ENCODE data around the gene SLC28A1.
"Not testable (repeated sequence)": the region's sequence is repeated elsewhere in the genome, so short reads cannot be mapped to it uniquely, and the experiment has no call there.

SLC28A1 gene

GRCh38 chr15:84863565-84864443, 20.7 kb upstream of the SLC28A1 start:
- no peak for DNase-seq

- no peak for DNase-seq
Measured at GRCh38 chr15:84864444-84864795, 20.0 kb upstream of the SLC28A1 start.

GRCh38 chr15:84865074-84865569, 19.3 kb upstream of the SLC28A1 start:
- DNase-seq: no peak

GRCh38 chr15:84868037-84868880, 16.2 kb upstream of the SLC28A1 start:
- DNase-seq: no peak

GRCh38 chr15:84869510-84869909, 15.0 kb upstream of the SLC28A1 start:
- no peak for DNase-seq

- no peak for DNase-seq
Measured at GRCh38 chr15:84871428-84871985, 13.0 kb upstream of the SLC28A1 start.

- no peak for DNase-seq
Measured at GRCh38 chr15:84872009-84872910, 12.2 kb upstream of the SLC28A1 start.

- no peak for DNase-seq
Measured at GRCh38 chr15:84873997-84874396, 10.5 kb upstream of the SLC28A1 start.

- DNase-seq: no peak
Measured at GRCh38 chr15:84874981-84875699, 9.3 kb upstream of the SLC28A1 start.

GRCh38 chr15:84876269-84876668, 8.2 kb upstream of the SLC28A1 start:
- DNase-seq: no peak

- not testable (repeated sequence) for DNase-seq
Measured at GRCh38 chr15:84877701-84878100, 6.8 kb upstream of the SLC28A1 start.

- DNase-seq: no peak
Measured at GRCh38 chr15:84878504-84878903, 6.0 kb upstream of the SLC28A1 start.

- DNase-seq: no peak
Measured at GRCh38 chr15:84879088-84879780, 5.2 kb upstream of the SLC28A1 start.

GRCh38 chr15:84880007-84880406, 4.5 kb upstream of the SLC28A1 start:
- no peak for DNase-seq

- no peak for DNase-seq
Measured at GRCh38 chr15:84880822-84881519, 3.5 kb upstream of the SLC28A1 start.

GRCh38 chr15:84881520-84881830, 3.0 kb upstream of the SLC28A1 start:
- DNase-seq: no peak

GRCh38 chr15:84883466-84883865, 996 bp upstream of the SLC28A1 start:
- DNase-seq: no peak

GRCh38 chr15:84885801-84886200, 1.3 kb downstream of the SLC28A1 start:
- no peak for DNase-seq

- DNase-seq: no peak
Measured at GRCh38 chr15:84886211-84886983, 1.9 kb downstream of the SLC28A1 start.

GRCh38 chr15:84886984-84887299, 2.5 kb downstream of the SLC28A1 start:
- no peak for DNase-seq

Measured in NCI-H2081 treated with DMSO at 0.1 percent for 48 hours (cell line).